ENCODE data around the gene ZYG11B. TPM values are rescaled to one million over a fixed set of nuclear protein-coding genes. Genes with fewer than 3 reads are reported as not detected.

ZYG11B gene
- total and polyA plus RNA-seq, 9 of the 15 experiments (the other 6 are each of a cell fraction or from before 2014, with no cell fraction given) = 4.9 to 22.2 (median 12.2) TPM

- peak in 1 of 2 experiments; percentile 53; a peak in 1 of 4 replicates for TF ChIP-seq SIN3A (IDR thresholded peaks at IDR 0.05; ENCODE audit: borderline replicate concordance in 2 of 2, control insufficient read depth in 1 of 2, low read depth in 2 of 2, low read length in 2 of 2)
- TF ChIP-seq, protein P1, sequence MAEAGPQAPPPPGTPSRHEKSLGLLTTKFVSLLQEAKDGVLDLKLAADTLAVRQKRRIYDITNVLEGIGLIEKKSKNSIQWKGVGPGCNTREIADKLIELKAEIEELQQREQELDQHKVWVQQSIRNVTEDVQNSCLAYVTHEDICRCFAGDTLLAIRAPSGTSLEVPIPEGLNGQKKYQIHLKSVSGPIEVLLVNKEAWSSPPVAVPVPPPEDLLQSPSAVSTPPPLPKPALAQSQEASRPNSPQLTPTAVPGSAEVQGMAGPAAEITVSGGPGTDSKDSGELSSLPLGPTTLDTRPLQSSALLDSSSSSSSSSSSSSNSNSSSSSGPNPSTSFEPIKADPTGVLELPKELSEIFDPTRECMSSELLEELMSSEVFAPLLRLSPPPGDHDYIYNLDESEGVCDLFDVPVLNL (CRISPR knock-in tag; IDR thresholded peaks at IDR 0.05; ENCODE audit: low read depth) = 0 out of 2 replicates have a peak, but pooled peaks have one; percentile 39
- TF ChIP-seq CCNT2 (IDR thresholded peaks at IDR 0.05; ENCODE audit: borderline replicate concordance, extremely low read depth, insufficient read length, low read depth, low read length) = peak; percentile 75
- no peak for TF ChIP-seq ZBTB12 (CRISPR knock-in tag; IDR thresholded peaks at IDR 0.05)
- no peak for TF ChIP-seq BRD4 (IDR thresholded peaks at IDR 0.05)
- peak; percentile 63 for TF ChIP-seq ZNF431 (CRISPR knock-in tag; IDR thresholded peaks at IDR 0.05)
- TF ChIP-seq TRIM25 (IDR thresholded peaks at IDR 0.05; ENCODE audit: borderline replicate concordance) = peak; percentile 98
- no peak for TF ChIP-seq ZNF444 (CRISPR knock-in tag; IDR thresholded peaks at IDR 0.05)
- TF ChIP-seq PCBP2 (IDR thresholded peaks at IDR 0.05; ENCODE audit: low read depth, low read length, poor library complexity, severe bottlenecking) = no peak
- peak; percentile 72; the same call in 1 of the 2 replicates for TF ChIP-seq AFF4 (CRISPR knock-in tag; IDR thresholded peaks at IDR 0.05)
- peak; percentile 25 to 51; a peak in 1 of 4 replicates for TF ChIP-seq MAZ (CRISPR knock-in tag; conservative IDR thresholded peaks at IDR 0.05 in 1 of 2, IDR thresholded peaks at IDR 0.05 in 1 of 2)
- peak; percentile 54; the same call in 1 of the 2 replicates for TF ChIP-seq ERF (CRISPR knock-in tag; IDR thresholded peaks at IDR 0.05)
- no peak for TF ChIP-seq SOX6 (IDR thresholded peaks at IDR 0.05)
Observed at GRCh38 chr1:52726265-52727113, at the start of gene ZYG11B (continued).

All from K562 (cell line).